H1 (cell line): ENCODE data around the gene MYLK. TPM values are rescaled to one million over a fixed set of nuclear protein-coding genes. Genes with fewer than 3 reads are reported as not detected.

Experiments
- CTCF ChIA-PET: fragments of 300-600 bp; sonication (Branson Sonifier 250); formaldehyde crosslinking; loops from one replicate; lab custom pipeline; 2021; ENCODE audit not compliant: partially characterized antibody; lab: Charles Lee
- POLR2A ChIA-PET: fragments of 300-600 bp; sonication (Branson Sonifier 250); formaldehyde crosslinking; loops from one replicate; lab custom pipeline; 2021; ENCODE audit warnings: inconsistent platforms; ENCODE audit not compliant: partially characterized antibody; lab: Charles Lee
- DNase-seq, 2 experiments: peaks; one replicate each; pipeline versions ENCODE4 v3.0.0 to v3.0.0-alpha.2; 2010 to 2022; ENCODE audit warnings: low spot score in 2 of 2, low read depth in 1 of 2, mixed read lengths in 1 of 2
- FAIRE-seq: peaks from 2 replicates; lab custom pipeline; 2011; peaks lifted over from hg19 to GRCh38; lab: Jason Lieb, UNC
- H2AFZ ChIP-seq: 2 replicates; pipeline ENCODE4 v1.8.1; 2012; ENCODE audit warnings: low read length, inconsistent platforms
- H2AK5ac ChIP-seq: 2 replicates; pipeline ENCODE4 v1.6.1; 2013; ENCODE audit warnings: low read depth, low read length
- H2BK120ac ChIP-seq: replicated peaks from 2 replicates; pipeline ENCODE3; 2013; ENCODE audit warnings: low read depth, low read length, inconsistent platforms
- H2BK12ac ChIP-seq: 2 replicates; pipeline ENCODE4 v1.6.1; 2013; ENCODE audit warnings: low read depth, low read length
- H2BK15ac ChIP-seq: 2 replicates; pipeline ENCODE4 v1.6.1; 2013; ENCODE audit warnings: low read length
- H2BK20ac ChIP-seq: 2 replicates; pipeline ENCODE4 v1.6.1; 2013; ENCODE audit warnings: low read length
- H2BK5ac ChIP-seq: 2 replicates; pipeline ENCODE4 v1.6.1; 2013; ENCODE audit warnings: low read depth, low read length
- H3K14ac ChIP-seq: 2 replicates; pipeline ENCODE4 v1.6.1; 2013; ENCODE audit warnings: inconsistent platforms; ENCODE audit not compliant: insufficient read length
- H3K18ac ChIP-seq: 2 replicates; pipeline ENCODE4 v1.6.1; 2013; ENCODE audit warnings: low read length; ENCODE audit errors: extremely low read depth
- H3K23ac ChIP-seq: 2 replicates; pipeline ENCODE4 v1.6.1; 2013; ENCODE audit warnings: inconsistent platforms; ENCODE audit not compliant: insufficient read length
- H3K23me2 ChIP-seq: 2 replicates; pipeline ENCODE4 v1.6.1; 2013; ENCODE audit warnings: low read depth, low read length
- H3K27ac ChIP-seq: 2 replicates; pipeline ENCODE4 v1.6.1; 2011; ENCODE audit warnings: low read depth, low read length, inconsistent platforms
- H3K27me3 ChIP-seq, 4 experiments: replicated peaks in 1 of 4; 1 replicate in 1 of 4; 2 replicates in 3 of 4; pipeline versions ENCODE4 v1.6.1 to v1.8.1; 2011 to 2013; ENCODE audit warnings: low read length in 3 of 4, mild to moderate bottlenecking in 3 of 4, inconsistent platforms in 2 of 4, mixed read lengths in 2 of 4, moderate library complexity in 1 of 4; ENCODE audit not compliant: control insufficient read depth in 3 of 4, insufficient read depth in 3 of 4; ENCODE audit errors: extremely low read depth in 1 of 4
- H3K36me3 ChIP-seq, 4 experiments: 2 replicates each; pipeline versions ENCODE4 v1.6.1 to v1.8.1; 2011 to 2013; ENCODE audit warnings: mild to moderate bottlenecking in 4 of 4, low read length in 3 of 4, moderate library complexity in 2 of 4, control low read depth in 1 of 4, inconsistent platforms in 1 of 4; ENCODE audit not compliant: insufficient read depth in 4 of 4, control insufficient read depth in 2 of 4
- H3K4ac ChIP-seq: replicated peaks from 2 replicates; pipeline ENCODE3; 2013; ENCODE audit warnings: low read length, low read depth, mixed read lengths, inconsistent platforms; ENCODE audit not compliant: insufficient read length
- H3K4me1 ChIP-seq, 4 experiments: replicated peaks in 1 of 4; 1 replicate in 1 of 4; 2 replicates in 3 of 4; pipeline versions ENCODE4 v1.6.1 to v1.8.1; 2011 to 2013; ENCODE audit warnings: low read length in 3 of 4, inconsistent platforms in 2 of 4, mixed read lengths in 1 of 4; ENCODE audit not compliant: insufficient read depth in 4 of 4, control insufficient read depth in 3 of 4
- H3K4me2 ChIP-seq, 2 experiments: 2 replicates each; pipeline versions ENCODE4 v1.6.1 to v1.8.1; 2011 to 2013; ENCODE audit warnings: low read depth in 2 of 2, low read length in 2 of 2, control low read depth in 1 of 2, inconsistent platforms in 1 of 2, mild to moderate bottlenecking in 1 of 2; ENCODE audit not compliant: insufficient read depth in 1 of 2
- H3K4me3 ChIP-seq, 4 experiments: fragments of 200-600, 300-600 bp in 1 of 4; sonication (generic), shearing (Covaris generic), sonication (Bioruptor Twin) in 1 of 4; 2 replicates each; pipeline versions ENCODE4 v1.5.1 to v1.8.1; 2011 to 2016; ENCODE audit warnings: low read length in 4 of 4, low read depth in 3 of 4, control low read depth in 2 of 4, inconsistent platforms in 2 of 4, mild to moderate bottlenecking in 2 of 4, mixed read lengths in 1 of 4, moderate library complexity in 1 of 4; ENCODE audit not compliant: insufficient read depth in 2 of 4; ENCODE audit errors: extremely low read depth in 1 of 4
- H3K56ac ChIP-seq: replicated peaks from 2 replicates; pipeline ENCODE3; 2013; ENCODE audit warnings: low read depth, mild to moderate bottlenecking, mixed read lengths, low read length, inconsistent platforms; ENCODE audit not compliant: insufficient read length
- H3K79me1 ChIP-seq: 2 replicates; pipeline ENCODE4 v1.6.1; 2013; ENCODE audit warnings: low read depth, low read length, control low read depth
- H3K79me2 ChIP-seq, 2 experiments: 2 replicates each; pipeline versions ENCODE4 v1.6.1 to v1.8.1; 2012 to 2013; ENCODE audit warnings: low read length in 2 of 2, mild to moderate bottlenecking in 2 of 2, inconsistent platforms in 1 of 2; ENCODE audit not compliant: insufficient read depth in 2 of 2, control insufficient read depth in 1 of 2
- H3K9ac ChIP-seq, 4 experiments: replicated peaks in 1 of 4; 1 replicate in 1 of 4; 2 replicates in 3 of 4; pipeline versions ENCODE4 v1.6.1 to v1.8.1; 2011 to 2013; ENCODE audit warnings: low read depth in 3 of 4, low read length in 3 of 4, control low read depth in 2 of 4, mild to moderate bottlenecking in 2 of 4, moderate library complexity in 2 of 4, inconsistent platforms in 1 of 4; ENCODE audit errors: extremely low read depth in 1 of 4
- H3K9me3 ChIP-seq, 2 experiments: 2 replicates each; pipeline versions ENCODE4 v1.6.1 to v1.8.1; 2012 to 2013; ENCODE audit warnings: mild to moderate bottlenecking in 2 of 2, moderate library complexity in 2 of 2, control low read depth in 1 of 2, inconsistent platforms in 1 of 2, low read depth in 1 of 2, low read length in 1 of 2, mixed read lengths in 1 of 2; ENCODE audit not compliant: insufficient read depth in 2 of 2
- H4K20me1 ChIP-seq, 2 experiments: replicated peaks in 1 of 2; 2 replicates each; pipeline versions ENCODE3 to v1.8.1; 2011 to 2013; ENCODE audit warnings: inconsistent platforms in 2 of 2, low read length in 2 of 2, mild to moderate bottlenecking in 1 of 2; ENCODE audit not compliant: insufficient read depth in 2 of 2, control insufficient read depth in 1 of 2
- H4K5ac ChIP-seq: 2 replicates; pipeline ENCODE4 v1.6.1; 2013; ENCODE audit warnings: low read length, low read depth, mixed read lengths, inconsistent platforms; ENCODE audit not compliant: insufficient read length
- H4K8ac ChIP-seq: 2 replicates; pipeline ENCODE4 v1.8.0; 2013; ENCODE audit warnings: mild to moderate bottlenecking, moderate library complexity, low read length, inconsistent platforms; ENCODE audit not compliant: insufficient read depth; ENCODE audit errors: extremely low read depth
- H4K91ac ChIP-seq: replicated peaks from 2 replicates; pipeline ENCODE3; 2013; ENCODE audit warnings: low read length, mixed read lengths, inconsistent platforms; ENCODE audit not compliant: insufficient read length
- EP300 ChIP-seq, 2 experiments: IDR thresholded peaks; 1 replicate in 1 of 2; 2 replicates in 1 of 2; pipeline ENCODE4 v1.6.1; 2011 to 2012; ENCODE audit warnings: low read depth in 2 of 2, low read length in 2 of 2, mild to moderate bottlenecking in 2 of 2, borderline replicate concordance in 1 of 2, inconsistent platforms in 1 of 2, moderate library complexity in 1 of 2
- RAD21 ChIP-seq, 2 experiments: IDR thresholded peaks in 1 of 2; conservative IDR thresholded peaks in 1 of 2; 2 replicates each; pipeline ENCODE4 v1.6.1; 2011; ENCODE audit warnings: low read depth in 2 of 2, low read length in 2 of 2, improper control_type of control experiment in 1 of 2, inconsistent platforms in 1 of 2, mild to moderate bottlenecking in 1 of 2, moderate library complexity in 1 of 2
- WGBS, 2 experiments: shearing (Covaris generic) in 1 of 2; methylation state at CpG; one replicate each; pipeline versions ENCODE4 v1.1.6 to v1.1.7; 2013 to 2015; ENCODE audit warnings: low lambda C conversion rate in 2 of 2, mixed read lengths in 2 of 2, inconsistent platforms in 1 of 2, low coverage in 1 of 2, missing lambda C conversion rate in 1 of 2; ENCODE audit not compliant: insufficient replicate concordance in 2 of 2, insufficient coverage in 1 of 2, insufficient read length in 1 of 2; ENCODE audit errors: extremely low coverage in 1 of 2, missing lambda C conversion rate in 1 of 2; 5-methylcytosine and 5-hydroxymethylcytosine counted together
- polyA plus RNA-seq, 7 experiments: library from polyadenylated mRNA; depleted of rRNA in 3 of 7; stranded (reverse) in 5 of 7; unstranded in 2 of 7; fragments of >200 nt in 5 of 7; fragments of 200-250 nt in 2 of 7; gene quantifications; 1 replicate in 5 of 7; 2 replicates in 1 of 7; 4 replicates in 1 of 7; pipeline versions ENCODE4 v1.2.1 to v1.2.3, GENCODE V29; 2011 to 2013; ENCODE audit warnings: missing spikeins in 2 of 7, mixed read lengths in 2 of 7
- total RNA-seq: library from RNA; stranded (reverse); fragmentation: NEBNext Ultra II Directional; extraction: Animal tissue kit (Norgen Biotek cat#: 25700); gene quantifications from 2 replicates; pipeline ENCODE4 v1.2.1, GENCODE V29; 2021

The MYLK gene
- total and polyA plus RNA-seq, 2 of the 8 experiments (the other 6 are each of a cell fraction or from before 2014, with no cell fraction given), result 11.6 to 21.3 TPM

GRCh38 chr3:123841476-123842238, 42.5 kb downstream of the MYLK start:
- Histone ChIP-seq H2BK20ac (no peak overlapping the region), H3K9ac (no peak overlapping the region), H4K8ac (no peak overlapping the region), H3K9me3 (peaks cover 13 to 16% of the 10 kb centered on the region in 2 experiments), H2AK5ac (no peak overlapping the region), H2BK120ac (no peak overlapping the region), H2BK5ac (no peak overlapping the region), H3K79me1 (no peaks in the 10 kb centered on the region), H3K14ac (no peak overlapping the region), H3K23me2 (no peaks in the 10 kb centered on the region), H3K56ac (no peak overlapping the region), H2BK12ac (no peak overlapping the region), H4K5ac (no peak overlapping the region), H3K4me1 (no peaks in the 10 kb centered on the region), H2BK15ac (no peak overlapping the region), H3K23ac (no peak overlapping the region), H3K36me3 (no peaks in the 10 kb centered on the region), H3K4me3 (no peak overlapping the region), H4K91ac (no peak overlapping the region), H3K27me3 (no peaks in the 10 kb centered on the region), H2AFZ (no peak overlapping the region), H4K20me1 (no peaks in the 10 kb centered on the region), H3K18ac (no peak overlapping the region), H3K4me2 (no peak overlapping the region), H3K27ac (no peak overlapping the region), H3K79me2 (no peaks in the 10 kb centered on the region), H3K4ac (no peak overlapping the region)
- ChIA-PET CTCF (interaction anchor here (1.2 kb wide), 1 partner anchor 118 kb away, joined by 4 read pairs; no protein-coding TSS in a partner anchor), POLR2A (no interaction called here)
- WGBS, 2 experiments, result 86% methylated on average over 1 of the region's 1 CpG; no CpG with 5 or more reads in 1 of the 2 experiments
- no peak for FAIRE-seq
- DNase-seq, result no peak
- TF ChIP-seq EP300 (IDR thresholded peaks at IDR 0.05; ENCODE audit: borderline replicate concordance in 1 of 2, low read depth in 2 of 2, low read length in 2 of 2) (no peak), RAD21 (IDR thresholded peaks at IDR 0.05 in 1 of 2, conservative IDR thresholded peaks at IDR 0.05 in 1 of 2; ENCODE audit: low read depth in 2 of 2, low read length in 2 of 2) (no peak)
